HEK293 (cell line): Measurements from ENCODE around the gene WNT7B.

ENCODE experiments used
- CTCF ChIP-seq: fragments of 450-650 bp; formaldehyde crosslinking; IDR thresholded peaks from 2 replicates; pipeline ENCODE4 v1.5.1; 2016; ENCODE audit warnings: missing biosample characterization, missing genetic modification characterization
- TCF7L2 ChIP-seq: IDR thresholded peaks from 2 replicates; pipeline ENCODE4 v1.6.1; 2011; ENCODE audit warnings: low read depth, mild to moderate bottlenecking, inconsistent platforms, low read length, moderate library complexity, borderline replicate concordance
- WT1 ChIP-seq: fragments of 450-650 bp; formaldehyde crosslinking; IDR thresholded peaks from 2 replicates; pipeline ENCODE4 v1.5.1; 2016; ENCODE audit warnings: missing biosample characterization, missing genetic modification characterization
- ZBTB26 ChIP-seq: fragments of 450-650 bp; formaldehyde crosslinking; optimal IDR thresholded peaks from 2 replicates; pipeline ENCODE3; 2016; ENCODE audit warnings: missing biosample characterization, mild to moderate bottlenecking, missing genetic modification characterization
- ZBTB44 ChIP-seq: fragments of 450-650 bp; IDR thresholded peaks from 2 replicates; pipeline ENCODE4 v1.5.1; 2018; ENCODE audit warnings: missing biosample characterization, mild to moderate bottlenecking, missing genetic modification characterization
- ZBTB7A ChIP-seq: fragments of 450-650 bp; formaldehyde crosslinking; IDR thresholded peaks from 2 replicates; pipeline ENCODE4 v1.5.1; 2016; ENCODE audit warnings: low read depth, missing biosample characterization, missing genetic modification characterization
- ZNF112 ChIP-seq: fragments of 450-650 bp; formaldehyde crosslinking; IDR thresholded peaks from 2 replicates; pipeline ENCODE4 v1.5.0; 2017; ENCODE audit warnings: missing biosample characterization, missing genetic modification characterization
- ZNF138 ChIP-seq: fragments of 450-650 bp; formaldehyde crosslinking; IDR thresholded peaks from 2 replicates; pipeline ENCODE4 v1.5.1; 2016; ENCODE audit warnings: missing biosample characterization, missing genetic modification characterization, borderline replicate concordance
- ZNF248 ChIP-seq: fragments of 450-650 bp; formaldehyde crosslinking; IDR thresholded peaks from 2 replicates; pipeline ENCODE4 v1.5.1; 2017; ENCODE audit warnings: missing biosample characterization, missing genetic modification characterization
- ZNF362 ChIP-seq: fragments of 450-650 bp; formaldehyde crosslinking; IDR thresholded peaks from 2 replicates; pipeline ENCODE4 v1.5.1; 2016; ENCODE audit warnings: missing biosample characterization, missing genetic modification characterization
- ZNF621 ChIP-seq: fragments of 450-650 bp; formaldehyde crosslinking; IDR thresholded peaks from 2 replicates; pipeline ENCODE4 v1.5.1; 2017; ENCODE audit warnings: missing biosample characterization, missing genetic modification characterization

GRCh38 chr22:45907378-45907777, 69.6 kb downstream of the WNT7B start:
- TF ChIP-seq CTCF (tag by site-specific recombination) (no peak), ZBTB7A (no peak), ZNF112 (no peak), ZNF362 (no peak), ZNF138 (tag by site-specific recombination) (no peak), WT1 (no peak), ZBTB44 (tag by site-specific recombination) (no peak), TCF7L2 (no peak), ZNF621 (tag by site-specific recombination) (no peak), ZNF248 (tag by site-specific recombination) (no peak), ZBTB26 (tag by site-specific recombination) (no peak)
